SK-N-SH treated with all-trans-retinoic acid at 6 μM for 48 hours (cell line): ENCODE measurements around the gene COL21A1.

ENCODE experiments used
- ATAC-seq: fragments of 200-7000 bp; cut with Tn5 transposase; 3 replicates; pipeline ENCODE4 v1.9.1; 2020; ENCODE audit warnings: mild to moderate bottlenecking, moderate library complexity
- ARNTL ChIP-seq: fragments of 450-650 bp; formaldehyde crosslinking; IDR thresholded peaks from 2 replicates; pipeline ENCODE4 v1.5.0; 2020; ENCODE audit warnings: low read depth, mild to moderate bottlenecking, moderate library complexity, borderline replicate concordance
- BACH2 ChIP-seq: fragments of 250-450 bp; sonication (Bioruptor Pico); IDR thresholded peaks from 2 replicates; pipeline ENCODE4 v1.9.0; 2021; ENCODE audit warnings: mild to moderate bottlenecking, borderline replicate concordance
- CREB5 ChIP-seq: fragments of 250-450 bp; sonication (Bioruptor Pico); IDR thresholded peaks from 2 replicates; pipeline ENCODE4 v1.5.1; 2020; ENCODE audit warnings: low read depth, mild to moderate bottlenecking, moderate library complexity
- CSDC2 ChIP-seq: fragments of 250-450 bp; sonication (Bioruptor Pico); IDR thresholded peaks from 2 replicates; pipeline ENCODE4 v1.5.0; 2020; ENCODE audit warnings: mild to moderate bottlenecking, moderate library complexity
- ESRRG ChIP-seq: fragments of 250-450 bp; sonication (Bioruptor Pico); IDR thresholded peaks from 2 replicates; pipeline ENCODE4 v1.6.1; 2021; ENCODE audit warnings: mild to moderate bottlenecking
- GLIS3 ChIP-seq: fragments of 250-450 bp; sonication (Bioruptor Pico); IDR thresholded peaks from 2 replicates; pipeline ENCODE4 v1.5.0; 2020; ENCODE audit warnings: mild to moderate bottlenecking, moderate library complexity
- OSR1 ChIP-seq: fragments of 250-450 bp; sonication (Bioruptor Pico); IDR thresholded peaks from 2 replicates; pipeline ENCODE4 v1.8.0; 2022; ENCODE audit warnings: moderate library complexity, mild to moderate bottlenecking, inconsistent platforms
- PPARA ChIP-seq: fragments of 250-450 bp; sonication (Bioruptor Pico); IDR thresholded peaks from 2 replicates; pipeline ENCODE4 v1.5.0; 2020; ENCODE audit warnings: mild to moderate bottlenecking, borderline replicate concordance
- RARB ChIP-seq: fragments of 250-450 bp; sonication (Bioruptor Pico); IDR thresholded peaks from 2 replicates; pipeline ENCODE4 v1.8.0; 2021; ENCODE audit warnings: mild to moderate bottlenecking, moderate library complexity
- SNAI2 ChIP-seq: fragments of 250-450 bp; sonication (Bioruptor Pico); IDR thresholded peaks from 2 replicates; pipeline ENCODE4 v1.5.0; 2020; ENCODE audit warnings: mild to moderate bottlenecking, moderate library complexity
- TCF4 ChIP-seq: fragments of 250-450 bp; sonication (Bioruptor Pico); IDR thresholded peaks from 2 replicates; pipeline ENCODE4 v1.8.0; 2021; ENCODE audit warnings: mild to moderate bottlenecking, moderate library complexity, borderline replicate concordance
- TOX ChIP-seq: fragments of 250-450 bp; sonication (Bioruptor Pico); IDR thresholded peaks from 2 replicates; pipeline ENCODE4 v1.8.0; 2021; ENCODE audit warnings: mild to moderate bottlenecking, moderate library complexity, borderline replicate concordance
- TSHZ2 ChIP-seq: fragments of 250-450 bp; sonication (Bioruptor Pico); IDR thresholded peaks from 2 replicates; pipeline ENCODE4 v1.5.0; 2020; ENCODE audit warnings: mild to moderate bottlenecking, moderate library complexity
- ZFP3 ChIP-seq: fragments of 250-450 bp; sonication (Bioruptor Pico); IDR thresholded peaks from 2 replicates; pipeline ENCODE4 v1.5.0; 2020; ENCODE audit warnings: mild to moderate bottlenecking, moderate library complexity
- ZFP30 ChIP-seq: fragments of 450-650 bp; formaldehyde crosslinking; IDR thresholded peaks from 2 replicates; pipeline ENCODE4 v1.5.0; 2022; ENCODE audit warnings: mild to moderate bottlenecking, moderate library complexity
- ZNF565 ChIP-seq: fragments of 450-650 bp; formaldehyde crosslinking; conservative IDR thresholded peaks from 2 replicates; pipeline ENCODE4 v1.5.0; 2020; ENCODE audit warnings: low read depth, mild to moderate bottlenecking, moderate library complexity
- ZNF70 ChIP-seq: fragments of 450-650 bp; formaldehyde crosslinking; IDR thresholded peaks from 2 replicates; pipeline ENCODE4 v1.5.0; 2020; ENCODE audit warnings: mild to moderate bottlenecking, moderate library complexity
- ZNF8 ChIP-seq: fragments of 450-650 bp; formaldehyde crosslinking; IDR thresholded peaks from 2 replicates; pipeline ENCODE4 v1.5.0; 2020; ENCODE audit warnings: mild to moderate bottlenecking, moderate library complexity
- TF ChIP-seq, protein P1 (sequence below): fragments of 250-450 bp; sonication (Bioruptor Pico); IDR thresholded peaks from 2 replicates; pipeline ENCODE4 v1.5.1; 2021; ENCODE audit warnings: mild to moderate bottlenecking, moderate library complexity
- TF ChIP-seq, protein P2 (sequence below): fragments of 250-450 bp; sonication (Bioruptor Pico); IDR thresholded peaks from 2 replicates; pipeline ENCODE4 v1.8.0; 2020; ENCODE audit warnings: mild to moderate bottlenecking, moderate library complexity, borderline replicate concordance
- TF ChIP-seq, protein P3 (sequence below): fragments of 250-450 bp; sonication (Bioruptor Pico); IDR thresholded peaks from 2 replicates; pipeline ENCODE4 v1.8.0; 2021; ENCODE audit warnings: low read depth, mild to moderate bottlenecking, moderate library complexity, borderline replicate concordance

Gene COL21A1

DNA sequence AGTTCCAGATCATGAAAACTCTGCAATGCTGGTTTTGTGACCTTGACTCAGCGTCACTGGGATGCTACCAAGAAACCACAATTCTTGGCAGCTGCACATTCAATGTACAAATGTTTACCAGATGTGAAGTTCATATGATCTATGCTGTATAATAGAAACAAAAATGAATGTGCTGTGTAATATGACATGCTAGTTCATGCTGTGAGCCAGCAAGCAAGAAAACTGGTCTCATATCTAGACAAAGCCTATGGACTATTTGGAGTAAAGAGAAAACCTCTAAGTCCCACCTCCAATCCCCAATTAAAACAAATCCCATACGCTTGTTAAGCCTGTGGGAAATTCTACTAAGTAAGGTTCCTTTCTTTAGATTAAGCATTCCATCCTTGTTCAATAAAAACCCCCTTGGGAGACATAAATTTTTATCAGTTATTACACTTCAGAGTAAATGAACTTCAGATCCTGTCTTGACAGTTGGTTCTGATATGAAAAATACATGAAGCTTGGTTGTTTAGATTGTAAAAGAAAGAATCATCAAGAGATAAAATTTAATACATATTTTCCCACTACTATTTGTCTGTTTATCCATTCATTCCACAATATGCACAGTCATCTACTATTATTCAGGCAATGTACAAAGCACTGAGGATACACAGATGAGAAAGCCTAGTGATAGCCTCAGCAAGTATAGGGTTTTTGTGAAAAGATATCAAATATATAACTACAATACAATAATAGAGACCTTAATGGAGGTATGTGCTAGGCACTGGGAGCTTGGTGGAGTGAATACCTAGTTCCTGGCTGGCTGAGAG, 20.1 kb downstream of the COL21A1 start:
- TF ChIP-seq ZNF8: no peak
- TF ChIP-seq RARB: no peak
- no peak for TF ChIP-seq GLIS3 (CRISPR knock-in tag)
- TF ChIP-seq, protein P1, sequence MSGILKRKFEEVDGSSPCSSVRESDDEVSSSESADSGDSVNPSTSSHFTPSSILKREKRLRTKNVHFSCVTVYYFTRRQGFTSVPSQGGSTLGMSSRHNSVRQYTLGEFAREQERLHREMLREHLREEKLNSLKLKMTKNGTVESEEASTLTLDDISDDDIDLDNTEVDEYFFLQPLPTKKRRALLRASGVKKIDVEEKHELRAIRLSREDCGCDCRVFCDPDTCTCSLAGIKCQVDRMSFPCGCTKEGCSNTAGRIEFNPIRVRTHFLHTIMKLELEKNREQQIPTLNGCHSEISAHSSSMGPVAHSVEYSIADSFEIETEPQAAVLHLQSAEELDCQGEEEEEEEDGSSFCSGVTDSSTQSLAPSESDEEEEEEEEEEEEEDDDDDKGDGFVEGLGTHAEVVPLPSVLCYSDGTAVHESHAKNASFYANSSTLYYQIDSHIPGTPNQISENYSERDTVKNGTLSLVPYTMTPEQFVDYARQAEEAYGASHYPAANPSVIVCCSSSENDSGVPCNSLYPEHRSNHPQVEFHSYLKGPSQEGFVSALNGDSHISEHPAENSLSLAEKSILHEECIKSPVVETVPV (CRISPR knock-in tag): no peak
- no peak for TF ChIP-seq CSDC2
- TF ChIP-seq PPARA (CRISPR knock-in tag): no peak
- no peak for TF ChIP-seq SNAI2 (CRISPR knock-in tag)
- TF ChIP-seq, protein P2, sequence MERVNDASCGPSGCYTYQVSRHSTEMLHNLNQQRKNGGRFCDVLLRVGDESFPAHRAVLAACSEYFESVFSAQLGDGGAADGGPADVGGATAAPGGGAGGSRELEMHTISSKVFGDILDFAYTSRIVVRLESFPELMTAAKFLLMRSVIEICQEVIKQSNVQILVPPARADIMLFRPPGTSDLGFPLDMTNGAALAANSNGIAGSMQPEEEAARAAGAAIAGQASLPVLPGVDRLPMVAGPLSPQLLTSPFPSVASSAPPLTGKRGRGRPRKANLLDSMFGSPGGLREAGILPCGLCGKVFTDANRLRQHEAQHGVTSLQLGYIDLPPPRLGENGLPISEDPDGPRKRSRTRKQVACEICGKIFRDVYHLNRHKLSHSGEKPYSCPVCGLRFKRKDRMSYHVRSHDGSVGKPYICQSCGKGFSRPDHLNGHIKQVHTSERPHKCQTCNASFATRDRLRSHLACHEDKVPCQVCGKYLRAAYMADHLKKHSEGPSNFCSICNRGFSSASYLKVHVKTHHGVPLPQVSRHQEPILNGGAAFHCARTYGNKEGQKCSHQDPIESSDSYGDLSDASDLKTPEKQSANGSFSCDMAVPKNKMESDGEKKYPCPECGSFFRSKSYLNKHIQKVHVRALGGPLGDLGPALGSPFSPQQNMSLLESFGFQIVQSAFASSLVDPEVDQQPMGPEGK (CRISPR knock-in tag): no peak
- TF ChIP-seq, protein P3, sequence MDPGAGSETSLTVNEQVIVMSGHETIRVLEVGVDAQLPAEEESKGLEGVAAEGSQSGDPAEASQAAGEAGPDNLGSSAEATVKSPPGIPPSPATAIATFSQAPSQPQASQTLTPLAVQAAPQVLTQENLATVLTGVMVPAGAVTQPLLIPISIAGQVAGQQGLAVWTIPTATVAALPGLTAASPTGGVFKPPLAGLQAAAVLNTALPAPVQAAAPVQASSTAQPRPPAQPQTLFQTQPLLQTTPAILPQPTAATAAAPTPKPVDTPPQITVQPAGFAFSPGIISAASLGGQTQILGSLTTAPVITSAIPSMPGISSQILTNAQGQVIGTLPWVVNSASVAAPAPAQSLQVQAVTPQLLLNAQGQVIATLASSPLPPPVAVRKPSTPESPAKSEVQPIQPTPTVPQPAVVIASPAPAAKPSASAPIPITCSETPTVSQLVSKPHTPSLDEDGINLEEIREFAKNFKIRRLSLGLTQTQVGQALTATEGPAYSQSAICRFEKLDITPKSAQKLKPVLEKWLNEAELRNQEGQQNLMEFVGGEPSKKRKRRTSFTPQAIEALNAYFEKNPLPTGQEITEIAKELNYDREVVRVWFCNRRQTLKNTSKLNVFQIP (CRISPR knock-in tag): no peak
- ATAC-seq: no peak; the same call in 2 of the 3 replicates

DNA sequence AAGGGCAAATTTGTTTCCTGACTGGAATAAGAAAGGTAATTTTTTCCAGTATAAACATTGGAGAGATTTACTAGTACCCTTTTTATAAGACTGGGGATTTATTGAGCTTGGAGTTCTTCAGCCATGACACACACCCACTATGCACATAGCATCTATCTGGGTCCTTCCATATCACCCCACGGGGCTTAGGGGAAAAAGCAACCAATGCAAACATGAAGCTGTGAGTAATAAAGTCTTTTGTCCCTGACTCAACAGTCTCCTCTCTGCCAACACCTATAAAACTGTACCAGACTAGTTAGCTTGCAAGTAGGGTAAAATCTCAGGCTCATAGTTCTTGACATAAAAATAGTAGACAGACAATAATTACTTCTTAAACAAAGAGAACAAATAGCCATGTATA, 23.4 kb downstream of the COL21A1 start:
- TF ChIP-seq GLIS3 (CRISPR knock-in tag): no peak
- no peak for TF ChIP-seq ZNF565 (CRISPR knock-in tag)
- TF ChIP-seq CREB5 (CRISPR knock-in tag): no peak
- no peak for TF ChIP-seq OSR1
- no peak for TF ChIP-seq TSHZ2 (CRISPR knock-in tag)
- no peak for TF ChIP-seq ZFP3
- TF ChIP-seq ARNTL (CRISPR knock-in tag): no peak
- no peak for TF ChIP-seq TCF4 (CRISPR knock-in tag)
- no peak for TF ChIP-seq ZFP30 (CRISPR knock-in tag)
- no peak for TF ChIP-seq PPARA (CRISPR knock-in tag)
- TF ChIP-seq ESRRG: no peak
- TF ChIP-seq, protein P2 (CRISPR knock-in tag): no peak
- TF ChIP-seq, protein P3 (CRISPR knock-in tag): no peak
- no peak for TF ChIP-seq BACH2 (CRISPR knock-in tag)
- TF ChIP-seq ZNF70: no peak
- TF ChIP-seq TOX (CRISPR knock-in tag): no peak
- ATAC-seq: no peak
